GM06990 (cell line): ENCODE results near the gene RSKR.

Source experiments
- DNase-seq: peaks from one replicate; pipeline ENCODE4 v3.0.0-alpha.2; 2011; ENCODE audit not compliant: insufficient read length; ENCODE audit errors: extremely low read depth
- H3K27me3 ChIP-seq: replicated peaks from 2 replicates; pipeline ENCODE4 v1.6.0; 2011; ENCODE audit warnings: low read length; ENCODE audit not compliant: control insufficient read depth, insufficient read depth
- H3K36me3 ChIP-seq: 2 replicates; pipeline ENCODE4 v1.5.1; 2011; ENCODE audit warnings: low read length; ENCODE audit not compliant: control insufficient read depth, insufficient read depth
- H3K4me3 ChIP-seq: replicated peaks from 2 replicates; pipeline ENCODE4 v1.5.1; 2011; ENCODE audit warnings: low read depth, mild to moderate bottlenecking, control low read depth, low read length
- CTCF ChIP-seq: IDR thresholded peaks from 2 replicates; pipeline ENCODE4 v1.5.1; 2011; ENCODE audit warnings: low read length, control low read depth, mild to moderate bottlenecking, inconsistent platforms; ENCODE audit not compliant: insufficient read depth, poor library complexity, severe bottlenecking

The RSKR gene

GRCh38 chr17:28657756-28658155 is 43.8 kb upstream of the RSKR start:
- DNase-seq: no peak
- no peak for TF ChIP-seq CTCF
- Histone ChIP-seq H3K4me3 (no peak overlapping the region), H3K27me3 (no peaks in the 10 kb centered on the region), H3K36me3 (peaks cover 8% of the 10 kb centered on the region)

DNA sequence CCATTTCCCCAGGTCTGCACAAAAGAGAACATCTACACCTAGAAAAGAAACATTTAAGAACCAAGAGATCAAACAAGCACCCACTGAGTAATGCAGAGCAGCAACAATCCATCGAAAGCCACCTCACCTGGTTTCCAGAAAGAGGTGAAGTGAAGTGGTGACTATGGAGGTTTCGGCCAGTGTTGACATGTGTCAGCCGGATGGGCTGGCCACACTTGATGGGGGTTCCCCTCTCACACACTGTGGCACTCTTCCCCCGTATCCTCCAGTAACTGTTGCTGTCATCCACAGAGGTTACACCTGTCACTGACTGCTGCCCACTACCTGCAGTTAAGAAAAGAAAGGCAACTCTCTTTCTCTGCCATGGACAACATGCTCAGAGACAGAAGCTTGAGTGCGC is 41.2 kb upstream of the RSKR start:
- no peak for DNase-seq
- peaks cover 13% of the 10 kb centered on the region for H3K36me3 ChIP-seq

DNA sequence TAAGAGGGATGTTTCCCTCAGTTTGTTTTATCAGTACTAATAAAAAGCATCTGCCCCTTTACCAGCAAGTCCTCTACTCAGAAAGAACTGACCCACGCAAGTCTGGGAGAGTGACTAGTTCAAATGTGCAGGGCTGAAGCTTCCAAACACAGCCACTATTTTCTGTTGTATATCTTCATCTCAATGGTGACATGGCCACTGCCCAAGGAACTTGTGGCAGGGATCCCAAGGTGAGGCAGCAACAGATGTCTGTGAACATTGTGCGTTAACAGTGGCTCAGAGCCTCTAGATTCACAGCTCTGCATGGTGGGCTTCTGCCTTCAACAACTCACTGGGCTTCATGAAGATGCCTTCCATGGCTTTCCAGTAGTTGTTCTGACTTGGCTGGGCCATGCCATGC is 34.7 kb upstream of the RSKR start:
- no peak for TF ChIP-seq CTCF
- no peak for DNase-seq
- Histone ChIP-seq H3K36me3 (peaks cover 7% of the 10 kb centered on the region), H3K27me3 (no peaks in the 10 kb centered on the region), H3K4me3 (no peak overlapping the region)

More for the DNA sequence above, 41.2 kb upstream of the RSKR start:
- no peak for TF ChIP-seq CTCF
- Histone ChIP-seq H3K27me3 (no peaks in the 10 kb centered on the region), H3K4me3 (no peak overlapping the region)

GRCh38 chr17:28646039-28646754 is 32.2 kb upstream of the RSKR start:
- peak; percentile 13 for DNase-seq
- peaks cover 17% of the 10 kb centered on the region for H3K36me3 ChIP-seq
- no peak for TF ChIP-seq CTCF
- no peaks in the 10 kb centered on the region for H3K27me3 ChIP-seq
- no peak overlapping the region; the same call in 1 of the 2 replicates for H3K4me3 ChIP-seq

DNA sequence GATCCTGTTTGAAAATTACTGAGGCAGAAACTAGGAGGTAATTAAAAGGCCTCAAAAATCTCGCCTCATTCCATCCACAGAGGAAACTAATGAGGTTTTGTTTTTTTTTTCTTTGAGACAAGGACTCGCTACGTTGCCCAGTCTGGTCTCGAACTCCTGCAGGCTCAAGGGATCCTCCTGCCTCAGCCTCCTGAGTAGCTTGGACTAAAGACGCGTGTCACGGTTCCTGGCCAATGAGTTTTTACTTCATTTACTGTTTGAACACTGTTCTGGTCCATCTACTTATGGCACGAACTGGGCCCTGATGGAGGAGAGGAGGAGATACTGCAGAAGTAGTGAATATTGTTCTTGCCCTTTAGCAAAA is 31.6 kb upstream of the RSKR start:
- DNase-seq: no peak
- no peak for TF ChIP-seq CTCF
- Histone ChIP-seq H3K4me3 (peak overlapping the region; percentile 100), H3K27me3 (no peaks in the 10 kb centered on the region), H3K36me3 (peaks cover 19% of the 10 kb centered on the region)
